ENCODE results near the gene KIF7.

- no peak for TF ChIP-seq POLR2AphosphoS5 (IDR thresholded peaks at IDR 0.05; ENCODE audit: insufficient read depth, low read depth, low read length)
- TF ChIP-seq CTCF (IDR thresholded peaks at IDR 0.05; ENCODE audit: extremely low read depth in 1 of 2, insufficient read depth in 1 of 2, low read depth in 1 of 2, low read length in 2 of 2) = no peak
- TF ChIP-seq POLR2A (IDR thresholded peaks at IDR 0.05; ENCODE audit: low read depth, low read length) = no peak
- TF ChIP-seq MAX (IDR thresholded peaks at IDR 0.05; ENCODE audit: insufficient read depth, insufficient read length) = no peak
- TF ChIP-seq JUN (IDR thresholded peaks at IDR 0.05; ENCODE audit: borderline replicate concordance, insufficient read depth, insufficient read length, low read depth) = no peak
- TF ChIP-seq EZH2 (IDR thresholded peaks at IDR 0.05; ENCODE audit: borderline replicate concordance, low read depth, low read length, severe bottlenecking) = no peak
- no peak for TF ChIP-seq GATA2 (IDR thresholded peaks at IDR 0.05; ENCODE audit: insufficient read depth, insufficient read length, low read depth, low read length)
Observed at GRCh38 chr15:89649013-89649625, 6.1 kb downstream of the KIF7 start.

All from endothelial cell of umbilical vein (primary cell).